Heart left ventricle (tissue), 16 donors: ENCODE results near the gene STEAP2. TPM values are rescaled to one million over a fixed set of nuclear protein-coding genes. Genes with fewer than 3 reads are reported as not detected.

Source experiments
- ATAC-seq, 4 donors: fragments of 200-7000 bp; cut with Tn5 transposase; one replicate each; pipeline ENCODE4 v1.9.1; 2020 to 2022; ENCODE audit warnings: moderate library complexity in 4 of 4, mild to moderate bottlenecking in 3 of 4, moderate number of reproducible peaks in 1 of 4
- DNase-seq, 5 donors: peaks; one replicate each; pipeline ENCODE4 v3.0.0-alpha.2; 2020
- H3K27ac ChIP-seq, 12 donors: fragments of 200-600 bp; sonication (generic) in 4 of 12; one replicate each; pipeline versions ENCODE4 v1.5.0 to v1.8.0; 2016 to 2022; ENCODE audit warnings: mild to moderate bottlenecking in 2 of 12
- H3K27me3 ChIP-seq, 9 donors: fragments of 200-600 bp; sonication (generic) in 2 of 9; one replicate each; pipeline versions ENCODE4 v1.5.1 to v1.8.0; 2016 to 2022; ENCODE audit warnings: mild to moderate bottlenecking in 3 of 9
- H3K36me3 ChIP-seq, 9 donors: fragments of 200-600 bp; sonication (generic) in 2 of 9; one replicate each; pipeline versions ENCODE4 v1.5.0 to v1.8.0; 2018 to 2022; ENCODE audit warnings: mild to moderate bottlenecking in 2 of 9
- H3K4me1 ChIP-seq, 12 donors: fragments of 200-600 bp; sonication (generic) in 4 of 12; one replicate each; pipeline versions ENCODE4 v1.5.0 to v1.8.0; 2016 to 2022; ENCODE audit warnings: mild to moderate bottlenecking in 3 of 12
- H3K4me3 ChIP-seq, 12 donors: fragments of 200-600 bp; sonication (generic) in 4 of 12; one replicate each; pipeline versions ENCODE4 v1.5.0 to v1.8.0; 2017 to 2022; ENCODE audit warnings: mild to moderate bottlenecking in 9 of 12, moderate library complexity in 4 of 12
- H3K9me3 ChIP-seq, 12 donors: fragments of 200-600 bp; sonication (generic) in 4 of 12; one replicate each; pipeline versions ENCODE4 v1.5.0 to v1.8.0; 2016 to 2022; ENCODE audit warnings: mild to moderate bottlenecking in 1 of 12
- CTCF ChIP-seq, 12 donors: fragments of 200-600 bp; sonication (generic) in 4 of 12; IDR thresholded peaks; one replicate each; pipeline versions ENCODE4 v1.5.0 to v1.8.0; 2018 to 2022; ENCODE audit warnings: antibody characterized with exemption in 12 of 12, mild to moderate bottlenecking in 5 of 12
- POLR2A ChIP-seq, 2 donors: fragments of 450-650 bp; IDR thresholded peaks; one replicate each; pipeline ENCODE4 v1.6.1; 2017; ENCODE audit warnings: antibody characterized with exemption in 2 of 2, mild to moderate bottlenecking in 2 of 2, moderate library complexity in 2 of 2
- whole genome bisulfite sequencing, 4 donors: extraction: QIAGEN DNeasy Blood & Tissue Kit in 2 of 4; methylation state at CpG; one replicate each; pipeline versions ENCODE4 v1.1.5 to v1.1.7; 2013 to 2018; 5-methylcytosine and 5-hydroxymethylcytosine counted together
- intact Hi-C, 10 donors: fragments of 100-400 bp; cut with DNase I; formaldehyde crosslinking; loops; one replicate each; pipeline versions ENCODE4 v1.11.1 to v1.14.2; 2022
- polyA plus RNA-seq, 2 donors: library from polyadenylated mRNA; stranded (reverse); fragments of 200-250 nt; gene quantifications; one replicate each; pipeline ENCODE4 v1.2.3, GENCODE V29; 2013
- total RNA-seq, 9 donors: library from RNA; depleted of rRNA in 2 of 9; stranded (reverse); fragments of >200 nt in 2 of 9; fragmentation: NEBNext Ultra II Directional in 3 of 9; extraction: Animal tissue kit (Norgen Biotek cat#: 25700) in 3 of 9; gene quantifications; one replicate each; pipeline versions ENCODE4 v1.1.0 to v1.2.4, GENCODE V29; 2016 to 2023
- donor health status: ischemic (EF 13 %, LVEDD 7.1; RV severe dilation, severe dysfunction).
- donor health status: healthy with polysubstance abuse.
- donor health status: DM: no; HTN: yes; CAD: no.
- donor health status: DM: no; HTN: no; CAD: no.
- donor health status: ischemic (EF 25% LVEDD 6.9; RV normal size, moderate dysfunction).
- donor health status: ischemic (EF 25% LVEDD 5.7; RV mildly dilated, moderate dysfunction).
- donor health status: healthy.
- donor health status: DM: yes; HTN: yes; CAD: no.
- donor health status: ischemic (EF 35%, LVEDD 5.7; RV mildly dilated, moderate dysfunction).
- donor health status: nonischemic (EF 11% LVEDD 7.7; RV severe dilation, severe dysfunction).
- donor health status: DM: yes; HTN: yes; CAD: no.
- donor health status: PGD.
- donor health status: ischemic (EF 29% LVEDD 5.4; RV normal size, mild dysfunction).
- donor health status: nonischemic (EF 23%, LVEDD 6.1; RV moderate dilation, normal function).

Gene STEAP2
- total and polyA plus RNA-seq, 11 donors = 1.4 to 16.7 (median 7.3) TPM

GRCh38 chr7:90225181-90225580 lies 13.6 kb downstream of the STEAP2 start:
- Histone ChIP-seq H3K27ac (no peak overlapping the region), H3K36me3 (peaks cover 0 to 21% (median 0%) of the 10 kb centered on the region in 9 donors), H3K4me1 (peaks cover 0 to 5% (median 0%) of the 10 kb centered on the region in 12 donors), H3K27me3 (no peaks in the 10 kb centered on the region), H3K9me3 (no peaks in the 10 kb centered on the region), H3K4me3 (no peak overlapping the region)
- TF ChIP-seq CTCF (IDR thresholded peaks at IDR 0.05) (no peak), POLR2A (IDR thresholded peaks at IDR 0.05) (no peak)
- intact Hi-C loops = no loop called here
- WGBS, 4 donors = 90 to 95% (median 94%) methylated on average over 3 of the region's 3 CpGs
- ATAC-seq (no peak), DNase-seq (no peak)

- DNase-seq (no peak), ATAC-seq (no peak)
- WGBS, 4 donors = 51 to 73% (median 59%) methylated on average over 1 of the region's 1 CpG
- H3K4me1 ChIP-seq = peaks cover 0 to 5% (median 0%) of the 10 kb centered on the region in 12 donors
- no peaks in the 10 kb centered on the region for H3K9me3 ChIP-seq
- H3K27ac ChIP-seq = no peak overlapping the region
- H3K27me3 ChIP-seq = no peaks in the 10 kb centered on the region
- H3K4me3 ChIP-seq = no peak overlapping the region
- H3K36me3 ChIP-seq = peaks cover 0 to 21% (median 0%) of the 10 kb centered on the region in 9 donors
- no peak for TF ChIP-seq POLR2A (IDR thresholded peaks at IDR 0.05)
- TF ChIP-seq CTCF (IDR thresholded peaks at IDR 0.05) = no peak
- intact Hi-C loops = no loop called here
These were observed 14.1 kb downstream of the STEAP2 start for GRCh38 chr7:90225601-90226000.

GRCh38 chr7:90227259-90227658 lies 15.7 kb downstream of the STEAP2 start:
- WGBS, 4 donors = 75 to 90% (median 87%) methylated on average over 5 of the region's 5 CpGs
- intact Hi-C loops = no loop called here
- Histone ChIP-seq H3K9me3 (no peaks in the 10 kb centered on the region), H3K36me3 (peaks cover 0 to 21% (median 0%) of the 10 kb centered on the region in 9 donors), H3K4me1 (peaks cover 0 to 2% (median 0%) of the 10 kb centered on the region in 12 donors), H3K4me3 (no peak overlapping the region), H3K27me3 (no peaks in the 10 kb centered on the region), H3K27ac (no peak overlapping the region)
- DNase-seq (no peak), ATAC-seq (no peak)
- TF ChIP-seq CTCF (IDR thresholded peaks at IDR 0.05) (no peak), POLR2A (IDR thresholded peaks at IDR 0.05) (no peak)

- Histone ChIP-seq H3K27me3 (no peaks in the 10 kb centered on the region), H3K4me3 (no peak overlapping the region), H3K9me3 (no peaks in the 10 kb centered on the region), H3K27ac (no peak overlapping the region), H3K36me3 (peaks cover 0 to 26% (median 0%) of the 10 kb centered on the region in 9 donors), H3K4me1 (no peaks in the 10 kb centered on the region)
- no peak for TF ChIP-seq POLR2A (IDR thresholded peaks at IDR 0.05)
- no peak for TF ChIP-seq CTCF (IDR thresholded peaks at IDR 0.05)
- DNase-seq = no peak
- 81 to 89% (median 86%) methylated on average over 2 of the region's 2 CpGs for WGBS, 4 donors
- intact Hi-C loops = no loop called here
- no peak for ATAC-seq
These were observed 18.1 kb downstream of the STEAP2 start for GRCh38 chr7:90229682-90230081.
